HG03045 (cell line): ENCODE results near the gene REN.

ENCODE experiments used
- ATAC-seq: cut with Tn5 transposase; IDR thresholded peaks from one replicate; pipeline ENCODE4 v1.9.1; 2021; ENCODE audit warnings: mild to moderate bottlenecking, moderate library complexity; ENCODE audit not compliant: unreplicated experiment

Gene REN

DNA sequence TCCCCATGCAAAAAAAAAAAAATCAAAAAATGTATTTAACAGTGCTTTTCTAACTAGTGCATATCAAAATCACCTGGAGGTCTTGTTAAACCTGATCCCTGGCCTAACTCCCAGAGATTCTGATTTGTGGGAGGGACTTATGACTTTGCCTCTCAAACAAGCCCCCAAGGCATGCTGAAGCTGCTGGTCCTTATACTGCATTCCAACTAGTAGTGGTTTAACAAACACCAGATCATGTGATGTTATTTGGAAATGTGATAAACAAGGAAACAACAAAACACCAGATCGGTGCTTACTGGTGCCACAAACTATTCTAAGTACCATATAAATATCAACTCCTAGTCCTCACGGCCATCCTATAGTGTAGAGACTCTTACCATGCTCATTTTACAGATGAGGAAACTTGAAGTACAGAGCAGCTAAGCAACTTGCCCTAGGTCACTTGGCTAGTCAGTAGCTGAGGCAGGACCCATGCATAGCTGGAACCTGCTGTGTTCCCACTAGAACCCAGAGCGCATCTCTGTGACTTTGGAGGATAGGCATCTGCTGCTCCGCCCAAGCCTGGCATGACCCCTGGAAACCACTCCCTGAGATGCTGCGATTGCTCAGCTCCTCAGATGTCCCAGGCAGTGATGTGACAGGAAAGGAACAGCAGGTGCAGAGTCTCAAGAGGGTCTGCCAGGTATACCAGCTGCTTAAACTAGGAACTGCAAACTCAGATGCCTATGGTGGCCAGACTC, 55.1 kb downstream of the REN start:
- no peak for ATAC-seq

GRCh38 chr1:204108312-204109141, 57.6 kb downstream of the REN start:
- ATAC-seq = no peak

DNA sequence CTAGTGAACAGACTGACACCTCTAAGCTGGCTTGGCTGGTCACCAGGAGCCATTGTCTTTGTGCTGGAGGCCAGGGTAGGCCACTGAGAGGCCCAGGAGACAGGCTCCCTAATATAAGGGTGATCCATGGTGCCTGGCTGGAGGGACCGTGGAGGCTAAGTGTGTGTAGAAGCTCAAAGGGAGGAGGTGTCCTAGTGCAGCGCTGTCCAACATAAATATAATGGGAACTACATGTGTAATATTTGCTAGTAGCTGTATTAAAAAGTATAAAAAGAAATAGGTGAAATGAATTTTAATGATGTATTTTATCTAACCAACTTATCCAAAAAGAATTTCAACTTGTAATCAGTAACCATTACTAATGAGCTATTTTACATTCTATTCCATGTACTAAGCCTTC, 58.2 kb downstream of the REN start:
- no peak for ATAC-seq

DNA sequence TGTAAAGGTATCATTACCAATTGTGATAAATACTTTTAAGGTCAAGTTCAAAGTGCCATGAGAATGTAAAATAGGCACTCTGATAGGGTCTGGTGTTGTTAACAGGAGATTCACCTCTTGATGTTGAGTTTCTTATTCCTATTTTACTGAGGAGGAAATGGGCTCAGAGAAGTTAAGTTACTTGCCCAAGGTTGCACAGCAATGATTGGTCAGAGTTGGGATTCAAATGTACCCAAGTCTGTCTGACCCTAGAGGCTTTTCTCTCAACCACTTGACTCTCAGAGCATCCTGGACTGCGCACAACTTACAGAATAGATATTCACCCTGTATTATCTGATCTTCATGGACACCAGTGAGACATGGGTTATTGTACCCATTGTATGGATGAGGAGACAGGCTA, 59.3 kb downstream of the REN start:
- ATAC-seq = no peak

DNA sequence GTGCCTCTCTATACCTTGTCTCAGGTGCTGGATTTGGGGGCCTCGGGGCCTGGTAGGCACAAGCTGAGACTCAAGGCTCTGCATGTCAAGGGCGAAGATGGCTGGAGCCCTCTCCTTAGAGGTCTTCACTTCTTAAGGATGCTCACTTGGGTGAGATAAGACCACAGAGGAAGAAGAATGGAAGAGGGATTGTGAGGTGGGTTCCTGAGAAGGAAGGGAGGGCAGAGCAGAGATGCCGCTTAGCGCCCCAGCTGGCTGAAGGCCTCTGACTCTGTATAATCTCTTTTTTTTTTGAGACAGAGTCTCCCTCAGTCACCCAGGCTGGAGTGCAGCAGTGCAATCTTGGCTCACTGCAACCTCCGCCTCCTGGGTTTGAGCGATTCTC, 61.0 kb downstream of the REN start:
- ATAC-seq = no peak
